H9 (cell line): ENCODE measurements around the gene SLC7A14. TPM values are rescaled to one million over a fixed set of nuclear protein-coding genes. Genes with fewer than 3 reads are reported as not detected.

Experiments used
- DNase-seq: peaks from one replicate; pipeline ENCODE4 v3.0.0-alpha.2; 2017
- H2AFZ ChIP-seq: one replicate; pipeline ENCODE4 v1.6.1; 2013; ENCODE audit warnings: mild to moderate bottlenecking, low read length, control low read depth, moderate library complexity
- H2AK5ac ChIP-seq: 2 replicates; pipeline ENCODE4 v1.6.1; 2013; ENCODE audit warnings: low read length, control low read depth, mixed read lengths; ENCODE audit not compliant: insufficient read length
- H2BK120ac ChIP-seq: one replicate; pipeline ENCODE4 v1.6.1; 2013; ENCODE audit warnings: low read depth, mild to moderate bottlenecking, low read length, control low read depth, inconsistent platforms; ENCODE audit not compliant: poor library complexity, severe bottlenecking
- H2BK12ac ChIP-seq: 2 replicates; pipeline ENCODE4 v1.6.1; 2013; ENCODE audit warnings: low read length, control low read depth, mixed read lengths, low read depth; ENCODE audit not compliant: insufficient read length
- H2BK15ac ChIP-seq: 2 replicates; pipeline ENCODE4 v1.6.1; 2013; ENCODE audit warnings: low read depth, low read length, control low read depth
- H2BK20ac ChIP-seq: one replicate; pipeline ENCODE4 v1.6.1; 2013; ENCODE audit warnings: low read depth, mild to moderate bottlenecking, low read length, control low read depth, inconsistent platforms; ENCODE audit not compliant: poor library complexity, severe bottlenecking
- H2BK5ac ChIP-seq: 2 replicates; pipeline ENCODE4 v1.6.1; 2013; ENCODE audit warnings: low read length, control low read depth, mixed read lengths; ENCODE audit not compliant: insufficient read length
- H3K14ac ChIP-seq: 2 replicates; pipeline ENCODE4 v1.6.1; 2013; ENCODE audit warnings: low read length, control low read depth; ENCODE audit not compliant: insufficient read depth
- H3K18ac ChIP-seq: 2 replicates; pipeline ENCODE4 v1.6.1; 2013; ENCODE audit warnings: low read depth, mild to moderate bottlenecking, mixed read lengths, low read length, control low read depth; ENCODE audit not compliant: insufficient read length
- H3K23ac ChIP-seq: 2 replicates; pipeline ENCODE4 v1.6.1; 2013; ENCODE audit warnings: low read length, control low read depth, mixed read lengths, low read depth; ENCODE audit not compliant: insufficient read length
- H3K23me2 ChIP-seq: 2 replicates; pipeline ENCODE4 v1.6.1; 2013; ENCODE audit warnings: low read depth, mild to moderate bottlenecking, mixed read lengths, low read length, control low read depth; ENCODE audit not compliant: insufficient read length, poor library complexity, severe bottlenecking
- H3K27ac ChIP-seq: 2 replicates; pipeline ENCODE4 v1.5.1; 2013; ENCODE audit warnings: low read length, control low read depth, mixed read lengths, low read depth; ENCODE audit not compliant: insufficient read length
- H3K27me3 ChIP-seq: 2 replicates; pipeline ENCODE4 v1.6.1; 2013; ENCODE audit warnings: low read length, control low read depth, inconsistent platforms; ENCODE audit not compliant: insufficient read depth
- H3K4ac ChIP-seq: 2 replicates; pipeline ENCODE4 v1.6.1; 2013; ENCODE audit warnings: low read depth, mild to moderate bottlenecking, control low read depth, inconsistent platforms, low read length, moderate library complexity
- H3K4me1 ChIP-seq: 2 replicates; pipeline ENCODE4 v1.6.1; 2013; ENCODE audit warnings: low read length, control low read depth, inconsistent platforms; ENCODE audit not compliant: insufficient read depth
- H3K4me2 ChIP-seq: 2 replicates; pipeline ENCODE4 v1.6.1; 2013; ENCODE audit warnings: low read length, control low read depth, mixed read lengths; ENCODE audit not compliant: insufficient read length, insufficient read depth
- H3K56ac ChIP-seq: 2 replicates; pipeline ENCODE4 v1.6.1; 2013; ENCODE audit warnings: low read depth, mild to moderate bottlenecking, mixed read lengths, low read length, control low read depth; ENCODE audit not compliant: insufficient read length
- H3K79me1 ChIP-seq: 2 replicates; pipeline ENCODE4 v1.6.1; 2013; ENCODE audit warnings: low read depth, mild to moderate bottlenecking, moderate library complexity, low read length, control low read depth, inconsistent platforms; ENCODE audit not compliant: insufficient read depth, poor library complexity, severe bottlenecking
- H3K79me2 ChIP-seq: 2 replicates; pipeline ENCODE4 v1.6.1; 2013; ENCODE audit warnings: low read length, control low read depth, inconsistent platforms; ENCODE audit not compliant: insufficient read depth
- H3K9ac ChIP-seq: 2 replicates; pipeline ENCODE4 v1.6.1; 2013; ENCODE audit warnings: low read length, control low read depth, mixed read lengths; ENCODE audit not compliant: insufficient read length; ENCODE audit errors: extremely low read depth
- H3K9me3 ChIP-seq: one replicate; pipeline ENCODE4 v1.6.1; 2013; ENCODE audit warnings: low read depth, low read length, inconsistent platforms; ENCODE audit not compliant: control insufficient read depth
- H3T11ph ChIP-seq: one replicate; pipeline ENCODE4 v1.6.1; 2013; ENCODE audit warnings: mild to moderate bottlenecking, low read length, control low read depth, inconsistent platforms
- H4K20me1 ChIP-seq: one replicate; pipeline ENCODE4 v1.6.1; 2013; ENCODE audit not compliant: control insufficient read depth, insufficient read length, insufficient read depth
- H4K5ac ChIP-seq: 2 replicates; pipeline ENCODE4 v1.6.1; 2013; ENCODE audit warnings: low read depth, mild to moderate bottlenecking, mixed read lengths, low read length, control low read depth; ENCODE audit not compliant: insufficient read length
- H4K8ac ChIP-seq: replicated peaks from 2 replicates; pipeline ENCODE4 v1.6.1; 2013; ENCODE audit warnings: low read length, control low read depth, mixed read lengths, low read depth; ENCODE audit not compliant: insufficient read length
- H4K91ac ChIP-seq: 2 replicates; pipeline ENCODE4 v1.6.1; 2013; ENCODE audit warnings: low read depth, mild to moderate bottlenecking, moderate library complexity, mixed read lengths, low read length, control low read depth; ENCODE audit not compliant: insufficient read length
- H3K27ac Mint-ChIP-seq, 3 experiments: 2 replicates in 2 of 3; 3 replicates in 1 of 3; pipeline ENCODE4 v1.8.0; 2020 to 2021; ENCODE audit warnings: mixed read lengths in 3 of 3, mild to moderate bottlenecking in 1 of 3, moderate library complexity in 1 of 3
- H3K27me3 Mint-ChIP-seq: 2 replicates; pipeline ENCODE4 v1.8.0; 2021; ENCODE audit warnings: low read depth, mild to moderate bottlenecking, moderate library complexity, mixed read lengths
- H3K36me3 Mint-ChIP-seq, 3 experiments: 2 replicates in 2 of 3; 3 replicates in 1 of 3; pipeline ENCODE4 v1.8.0; 2020 to 2021; ENCODE audit warnings: low read depth in 3 of 3, mixed read lengths in 3 of 3; ENCODE audit not compliant: insufficient read depth in 1 of 3
- H3K4me1 Mint-ChIP-seq, 2 experiments: 2 replicates each; pipeline ENCODE4 v1.8.0; 2020; ENCODE audit warnings: mixed read lengths in 2 of 2
- H3K4me3 Mint-ChIP-seq, 2 experiments: 2 replicates in 1 of 2; 3 replicates in 1 of 2; pipeline ENCODE4 v1.8.0; 2020 to 2021; ENCODE audit warnings: mild to moderate bottlenecking in 2 of 2, mixed read lengths in 2 of 2, moderate library complexity in 1 of 2
- H3K9me3 Mint-ChIP-seq, 2 experiments: 2 replicates in 1 of 2; 3 replicates in 1 of 2; pipeline ENCODE4 v1.8.0; 2020; ENCODE audit warnings: mild to moderate bottlenecking in 2 of 2, mixed read lengths in 2 of 2, moderate library complexity in 1 of 2
- CTCF ChIP-seq: fragments of 200-600 bp; sonication (generic); conservative IDR thresholded peaks from 3 replicates; pipeline ENCODE4 v1.8.0; 2021; ENCODE audit warnings: antibody characterized with exemption, mild to moderate bottlenecking
- WGBS: extraction: QIAGEN DNeasy Blood & Tissue Kit; methylation state at CpG from one replicate; pipeline ENCODE4 v1.1.7; 2013; ENCODE audit warnings: missing lambda C conversion rate, low lambda C conversion rate, mixed read lengths; ENCODE audit not compliant: insufficient read length; ENCODE audit errors: extremely low coverage; 5-methylcytosine and 5-hydroxymethylcytosine counted together
- total RNA-seq: library from RNA; stranded (reverse); gene quantifications from 2 replicates; pipeline ENCODE4 v1.2.1, GENCODE V29; 2021

SLC7A14 gene
- total RNA-seq, 1 experiment from 2014 or later: 0.42 TPM

- H3K4me2 ChIP-seq: no peak overlapping the region
- no peak overlapping the region for H2BK15ac ChIP-seq
- H4K5ac ChIP-seq: no peak overlapping the region
- H3K18ac ChIP-seq: no peak overlapping the region
- no peak overlapping the region for H2AK5ac ChIP-seq
- Mint-ChIP-seq H3K4me1 (no peaks in the 10 kb centered on the region), H3K4me3 (no peak overlapping the region), H3K27me3 (no peaks in the 10 kb centered on the region), H3K36me3 (no peaks in the 10 kb centered on the region), H3K27ac (no peak overlapping the region), H3K9me3 (no peaks in the 10 kb centered on the region)
- no peak overlapping the region for H2BK120ac ChIP-seq
- no peaks in the 10 kb centered on the region for H3K79me1 ChIP-seq
- H3K14ac ChIP-seq: no peak overlapping the region
- H3K56ac ChIP-seq: no peak overlapping the region
- H2BK12ac ChIP-seq: no peak overlapping the region
- H3K4me1 ChIP-seq: no peaks in the 10 kb centered on the region
- no peak overlapping the region for H4K8ac ChIP-seq
- no peaks in the 10 kb centered on the region for H3K23me2 ChIP-seq
- no peaks in the 10 kb centered on the region for H3K79me2 ChIP-seq
- H3K27me3 ChIP-seq: no peaks in the 10 kb centered on the region
- H4K91ac ChIP-seq: no peak overlapping the region
- H4K20me1 ChIP-seq: no peaks in the 10 kb centered on the region
- DNase-seq: no peak
- no peak overlapping the region for H2BK5ac ChIP-seq
- no peak overlapping the region for H3T11ph ChIP-seq
- H3K9me3 ChIP-seq: no peaks in the 10 kb centered on the region
- no CpG with 5 or more reads among the region's 2 CpGs for WGBS
- H3K23ac ChIP-seq: no peak overlapping the region
- H3K27ac ChIP-seq: no peak overlapping the region
- no peak for TF ChIP-seq CTCF
- no peak overlapping the region for H3K4ac ChIP-seq
- H3K9ac ChIP-seq: no peak overlapping the region
- H2AFZ ChIP-seq: no peak overlapping the region
- H2BK20ac ChIP-seq: no peak overlapping the region
Measured at GRCh38 chr3:170500462-170500861, 85.4 kb downstream of the SLC7A14 start.
